HS-27A (cell line): Measurements from ENCODE around the gene ASCL2.
"Not testable (repeated sequence)": the region's sequence is repeated elsewhere in the genome, so short reads cannot be mapped to it uniquely, and the experiment has no call there.

Experiments used
- DNase-seq: peaks from one replicate; pipeline ENCODE4 v3.0.0-alpha.2; 2012; ENCODE audit warnings: low read depth, missing footprints

The ASCL2 gene

DNA sequence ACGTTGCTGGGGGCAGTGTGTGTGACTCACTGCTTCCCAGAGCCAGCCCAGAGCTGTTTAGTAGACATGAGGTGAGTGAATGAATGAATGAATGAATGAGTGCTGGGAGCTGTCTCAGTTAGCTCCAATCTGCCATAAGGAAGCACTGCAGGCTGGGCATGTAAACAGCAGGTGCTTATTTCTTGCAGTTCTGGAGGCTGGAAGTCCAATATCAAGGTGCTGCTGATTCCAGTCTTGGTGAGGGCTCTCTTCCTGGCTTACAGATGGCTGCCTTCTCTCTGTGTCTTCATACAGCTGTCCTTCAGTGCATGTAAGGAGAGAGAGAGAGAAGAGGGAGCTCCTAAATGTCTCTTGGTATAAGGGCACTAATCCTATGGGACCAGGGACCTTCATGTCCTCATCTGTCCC lies 27.2 kb upstream of the ASCL2 start:
- DNase-seq = no peak

DNA sequence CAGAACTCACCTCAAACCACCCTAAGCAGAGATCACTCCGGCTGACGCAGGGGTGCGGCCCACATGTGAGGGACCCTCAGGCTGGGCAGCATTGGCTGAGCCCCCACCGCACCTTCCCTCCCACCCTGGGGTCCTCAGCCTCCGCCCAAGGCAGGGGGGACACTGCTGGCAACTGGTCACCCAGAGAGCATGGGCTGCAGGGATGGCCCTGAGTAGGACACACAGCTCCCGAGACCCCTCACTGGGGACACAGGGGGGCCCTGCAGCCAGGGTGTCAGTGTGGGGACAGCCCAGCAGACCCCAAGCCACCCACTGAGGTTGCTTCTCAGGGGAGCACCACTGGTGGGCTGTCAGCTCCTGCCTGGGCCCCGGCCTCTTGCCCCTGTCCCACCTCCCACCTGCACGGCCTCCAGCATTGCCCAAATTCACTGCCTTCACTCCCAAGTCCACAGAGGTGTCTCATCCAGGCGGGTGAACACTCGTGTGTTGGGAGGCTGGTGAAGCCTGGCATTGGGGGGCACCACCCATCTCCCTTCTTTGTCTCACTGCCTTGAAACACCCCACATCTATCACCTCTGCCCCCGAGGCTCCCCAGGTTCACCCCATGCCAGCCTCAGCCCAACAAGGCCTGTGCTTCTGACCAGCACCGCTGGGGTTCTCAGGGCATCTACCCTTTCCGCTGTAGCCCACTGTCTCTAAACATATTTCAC lies 26.7 kb upstream of the ASCL2 start:
- DNase-seq = no peak

DNA sequence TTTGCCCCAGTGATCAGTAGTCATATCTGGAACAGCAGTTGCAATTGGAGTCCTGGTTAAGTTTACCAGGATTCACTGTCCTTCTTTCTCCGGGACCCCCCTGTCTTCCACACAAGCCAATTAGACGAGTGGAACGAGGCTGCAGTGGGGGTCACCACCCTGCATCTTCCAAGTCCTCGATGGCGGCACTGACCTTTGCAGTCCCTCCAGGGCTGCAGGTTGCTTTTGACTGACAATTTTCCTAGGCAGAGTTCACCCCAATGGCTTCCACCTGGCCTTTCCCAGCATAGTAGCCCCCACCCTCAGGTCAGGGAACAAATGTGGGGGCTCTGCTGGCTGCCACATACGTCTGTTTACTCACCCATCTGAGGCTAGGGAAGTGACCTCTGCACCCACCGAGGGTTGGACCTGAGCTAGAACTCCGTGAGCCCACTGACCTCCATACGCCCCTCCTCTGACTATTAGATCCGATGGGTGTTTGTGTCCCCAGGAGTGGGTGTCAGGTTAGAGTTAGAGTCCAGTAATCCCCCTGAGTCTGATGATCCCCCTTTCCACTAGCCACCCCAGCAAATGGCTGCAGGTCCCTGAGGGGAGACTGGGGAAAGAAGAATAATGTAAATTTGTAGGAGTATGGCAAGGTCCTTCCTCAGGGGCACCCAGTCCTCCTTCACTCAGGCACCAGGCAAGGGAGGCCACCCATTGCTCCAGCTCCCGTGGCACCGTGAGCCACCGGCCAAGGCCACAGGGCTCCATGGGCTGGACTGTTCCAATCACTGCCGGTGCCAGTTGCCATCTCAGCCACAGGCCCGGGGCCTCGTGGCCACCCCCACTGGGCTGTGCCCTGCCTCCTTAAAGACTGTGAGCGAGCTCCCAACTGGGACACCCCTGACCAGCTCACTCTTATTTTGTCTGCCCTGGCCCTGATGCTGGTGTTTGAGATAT lies 25.9 kb upstream of the ASCL2 start:
- no peak for DNase-seq

DNA sequence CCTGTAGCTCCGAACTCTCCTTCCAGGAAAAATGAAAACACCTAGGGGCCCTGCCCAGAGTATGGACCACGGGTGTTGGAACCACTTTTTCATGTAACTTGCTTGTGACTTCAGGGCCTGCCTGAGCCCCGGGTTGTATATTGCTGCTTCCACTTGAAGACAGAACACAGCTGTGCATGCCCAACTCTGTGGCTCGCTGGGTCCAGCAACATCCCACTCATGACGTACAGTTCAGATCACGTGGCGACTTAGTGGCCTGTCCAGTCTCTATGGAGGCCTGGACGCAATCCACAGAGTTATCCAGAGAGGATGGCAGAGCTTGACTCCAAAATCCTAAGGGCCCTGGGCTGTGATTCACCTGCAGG lies 24.5 kb upstream of the ASCL2 start:
- no peak for DNase-seq

DNA sequence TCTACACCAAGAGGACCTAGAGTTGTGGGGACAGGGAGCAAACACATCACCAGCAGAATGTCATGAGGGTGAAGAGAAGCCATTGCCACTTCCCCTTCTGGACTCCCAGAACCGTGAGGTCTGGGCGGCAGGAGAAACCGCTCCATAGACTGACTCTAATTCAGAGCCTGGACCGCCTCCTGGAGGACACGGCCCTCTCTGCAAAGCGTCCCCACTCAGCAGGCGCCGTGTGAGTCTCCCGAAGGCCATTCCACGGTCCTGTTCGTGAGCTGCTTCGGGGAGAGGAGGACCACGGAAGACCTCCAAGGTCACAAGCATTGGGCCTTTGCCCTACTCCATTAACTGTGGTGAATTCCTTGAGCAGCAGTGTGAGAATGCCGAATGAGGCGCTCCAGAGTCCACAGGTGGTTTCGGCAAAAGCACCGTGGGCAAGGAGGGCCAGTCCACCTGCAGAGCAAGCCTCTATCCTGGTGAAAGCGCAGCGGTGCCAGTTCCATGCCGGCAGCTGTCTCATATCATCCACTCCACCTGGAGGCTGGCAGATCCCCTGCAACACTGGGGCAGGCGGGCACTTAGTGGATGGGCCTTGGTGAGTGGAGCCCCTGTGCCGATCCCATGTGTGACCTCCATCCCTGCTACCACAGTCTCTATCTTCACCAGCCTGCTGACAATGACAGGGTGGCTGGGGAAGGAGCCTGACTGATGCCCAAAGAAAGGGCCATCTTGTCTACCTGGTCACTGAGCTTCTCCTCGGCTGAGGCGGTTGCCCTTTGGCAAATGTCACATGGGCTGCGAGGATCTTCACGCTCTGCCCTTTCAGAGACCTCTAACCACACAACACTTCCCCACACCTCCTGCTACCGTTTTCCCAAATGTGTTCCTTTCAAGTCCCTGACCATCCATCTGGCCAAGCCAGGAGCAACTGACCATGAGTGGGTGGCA lies 23.9 kb upstream of the ASCL2 start:
- DNase-seq = no peak

DNA sequence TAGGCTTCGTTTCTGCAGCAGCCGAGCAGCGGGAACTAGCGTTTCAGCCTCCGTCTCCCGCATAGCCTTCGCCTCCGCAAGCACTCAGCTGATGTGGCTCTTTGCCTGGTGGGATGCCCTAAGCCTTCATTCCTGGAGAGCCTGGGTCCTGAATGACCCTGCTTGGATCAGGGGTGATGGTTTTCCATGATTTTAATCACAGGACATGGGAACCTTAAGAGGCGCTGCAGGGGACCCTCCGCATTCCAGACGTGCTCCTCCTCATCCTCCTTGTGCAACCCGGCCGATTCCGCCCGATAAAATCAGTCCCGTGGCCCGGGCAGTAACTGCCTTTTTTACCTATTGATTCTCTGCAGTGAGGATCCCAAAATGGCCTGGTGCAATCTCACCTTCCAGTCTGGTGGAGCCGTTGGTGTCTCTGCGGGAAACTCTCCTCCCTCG lies 23.2 kb upstream of the ASCL2 start:
- DNase-seq = no peak

DNA sequence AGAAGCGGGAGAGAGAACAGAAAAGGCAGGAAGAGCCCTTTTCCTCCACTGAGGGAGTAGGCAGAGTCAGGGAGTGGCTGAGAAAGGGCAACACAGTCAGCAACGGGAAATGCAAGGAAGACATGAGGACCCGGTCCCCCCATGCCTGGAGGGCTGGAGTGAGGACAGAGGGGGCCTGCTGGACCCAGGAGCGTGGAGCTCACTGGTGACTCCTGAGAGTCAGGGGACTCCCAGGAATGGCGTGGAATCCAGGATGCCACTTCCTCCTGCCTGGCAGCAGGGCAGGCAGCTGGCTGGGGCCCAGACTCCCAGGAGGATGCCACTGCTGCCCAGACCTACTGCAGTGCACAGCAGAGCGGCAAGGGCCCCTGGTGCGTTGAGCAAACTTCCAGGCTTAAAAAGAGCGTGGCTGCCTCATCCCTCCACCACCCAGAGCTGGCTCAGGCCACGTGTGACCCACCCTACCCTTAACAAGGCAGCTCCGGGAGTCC lies 20.0 kb upstream of the ASCL2 start:
- no peak for DNase-seq

DNA sequence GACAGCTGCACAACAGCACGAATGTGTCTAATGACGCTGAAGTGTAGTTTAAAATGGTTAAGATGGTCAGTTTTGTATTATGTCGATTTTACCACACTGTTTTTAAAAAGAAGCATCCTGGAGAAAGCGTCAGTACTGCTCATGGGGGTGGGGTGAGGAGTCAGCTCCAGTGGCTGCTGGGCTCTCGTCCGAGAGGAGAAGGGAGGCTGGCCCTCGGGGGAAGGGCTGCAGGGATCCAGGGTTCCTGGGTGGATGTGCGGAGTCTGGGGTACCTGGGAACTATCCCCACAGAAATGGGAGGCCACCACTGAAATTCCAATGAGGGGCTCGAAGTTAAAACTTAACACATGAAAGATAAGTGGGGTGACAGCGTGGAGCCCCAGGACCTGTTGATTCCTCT lies 19.5 kb upstream of the ASCL2 start:
- no peak for DNase-seq

DNA sequence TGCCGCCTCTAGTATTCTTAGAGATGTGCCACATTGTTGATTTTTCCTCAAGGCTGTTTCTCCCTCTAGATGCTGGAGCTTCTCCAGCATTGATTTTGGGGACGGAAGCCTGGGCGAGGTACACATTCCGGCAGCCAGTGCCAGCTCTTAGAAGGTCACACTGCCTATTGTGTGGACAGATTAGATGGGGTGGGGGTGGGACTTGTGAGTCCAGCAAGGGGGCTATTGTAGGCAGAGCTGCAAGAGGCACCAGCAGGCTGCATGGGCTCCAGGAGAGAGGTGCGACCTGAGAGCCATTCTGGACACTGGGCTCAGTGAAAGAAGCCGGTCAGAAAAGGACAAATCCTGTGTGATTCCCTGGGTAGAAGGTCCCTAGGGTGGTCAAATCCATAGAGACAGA lies 19.0 kb upstream of the ASCL2 start:
- DNase-seq = no peak

DNA sequence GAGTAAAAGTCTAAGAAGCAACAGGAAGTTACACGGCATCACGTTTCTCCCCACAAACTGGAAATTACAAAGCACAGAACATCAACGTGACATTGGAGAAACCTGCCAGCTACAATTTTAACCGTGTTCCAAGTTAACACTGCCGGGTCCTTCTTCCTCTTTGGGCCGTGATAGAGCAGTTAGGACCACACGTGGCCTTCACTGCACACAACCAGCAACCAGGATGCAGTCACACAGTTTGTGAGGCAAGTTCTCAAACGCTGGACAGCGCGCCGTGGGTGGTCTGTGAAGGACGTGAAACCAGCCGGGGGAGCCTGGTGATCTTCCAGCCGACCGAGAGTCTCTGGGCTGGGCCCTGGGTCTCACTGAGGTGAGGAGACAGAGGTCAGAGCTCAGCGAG lies 16.7 kb upstream of the ASCL2 start:
- no peak for DNase-seq

DNA sequence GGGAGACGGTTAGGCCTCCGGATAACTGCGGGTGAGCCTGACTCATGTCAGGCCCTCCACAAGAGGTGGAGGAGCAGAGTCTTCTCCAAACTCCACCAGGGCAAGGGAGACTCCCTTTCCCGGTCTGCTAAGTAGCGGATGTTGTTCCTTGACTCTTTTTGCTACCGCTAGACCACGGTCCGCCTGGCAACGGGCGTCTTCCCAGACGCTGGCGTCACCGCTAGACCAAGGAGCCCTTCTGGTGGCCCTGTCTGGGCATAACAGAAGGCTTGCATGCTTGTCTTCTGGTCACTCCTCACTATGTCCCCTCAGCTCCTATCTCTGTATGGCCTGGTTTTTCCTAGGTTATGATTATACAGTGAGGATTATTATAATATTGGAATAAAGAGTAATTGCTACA lies 16.0 kb upstream of the ASCL2 start:
- not testable (repeated sequence) for DNase-seq

DNA sequence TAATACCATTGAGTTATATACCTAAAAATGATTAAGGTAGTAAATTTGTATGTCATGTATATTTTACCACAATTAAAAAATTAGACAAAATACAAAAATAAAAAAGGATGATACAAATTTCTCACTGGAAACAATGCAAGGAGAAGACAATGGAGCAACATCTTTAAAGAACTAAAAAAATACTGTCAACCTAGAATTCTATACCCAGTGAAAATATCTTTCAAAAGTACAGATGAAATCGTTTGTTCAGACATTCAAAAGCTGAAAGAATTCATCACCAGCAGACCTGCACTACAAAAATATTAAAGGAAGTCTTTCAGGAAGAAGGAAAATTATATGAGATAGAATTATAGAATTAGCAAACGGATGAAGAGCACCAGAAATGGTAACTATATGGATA lies 9.8 kb upstream of the ASCL2 start:
- no peak for DNase-seq

DNA sequence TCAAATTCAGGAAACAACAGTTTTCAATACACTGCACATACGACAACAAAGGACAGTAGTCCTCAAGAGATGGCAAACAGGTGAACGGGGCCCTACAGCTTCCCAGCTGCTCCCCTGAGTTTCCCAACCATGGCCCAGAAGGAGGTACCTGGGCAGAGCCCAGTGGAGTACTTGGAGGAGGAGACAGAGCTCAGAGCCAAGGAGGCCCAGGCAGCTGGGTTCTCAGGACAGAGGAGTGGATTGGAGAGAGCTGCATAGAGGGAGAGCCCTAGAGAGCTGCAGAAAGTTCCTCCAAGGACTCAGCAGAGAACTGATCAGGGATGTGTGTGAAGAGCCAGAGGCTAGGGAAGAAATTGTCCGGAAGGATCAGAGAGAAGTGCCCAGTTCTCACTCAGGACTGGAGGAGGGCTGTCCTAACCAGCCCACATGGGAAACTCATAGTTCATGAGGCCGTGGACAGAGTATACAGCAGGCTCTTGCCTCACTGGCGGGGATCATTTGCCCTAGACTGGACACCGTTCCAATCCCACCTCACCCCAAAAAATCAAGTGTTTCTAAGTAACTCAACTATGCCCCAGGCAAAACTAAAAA lies 7.6 kb upstream of the ASCL2 start:
- DNase-seq = no peak

DNA sequence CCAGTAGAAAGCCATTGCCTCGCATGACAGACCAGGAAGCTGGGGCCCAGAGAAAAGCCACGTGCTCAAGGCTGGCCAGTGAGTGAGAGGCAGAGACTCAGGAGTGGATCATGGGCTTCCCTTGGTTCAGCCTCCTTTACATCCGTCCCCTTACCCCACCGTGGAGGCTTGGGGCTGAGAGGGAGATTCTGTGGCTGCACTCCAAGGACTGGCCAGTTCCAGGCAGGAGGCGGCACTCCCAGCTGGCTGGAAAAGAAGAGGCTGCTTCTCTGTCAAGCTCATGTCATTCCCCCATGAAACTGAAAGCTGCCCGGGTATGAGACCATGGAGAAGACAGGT lies 6.6 kb upstream of the ASCL2 start:
- DNase-seq = no peak

DNA sequence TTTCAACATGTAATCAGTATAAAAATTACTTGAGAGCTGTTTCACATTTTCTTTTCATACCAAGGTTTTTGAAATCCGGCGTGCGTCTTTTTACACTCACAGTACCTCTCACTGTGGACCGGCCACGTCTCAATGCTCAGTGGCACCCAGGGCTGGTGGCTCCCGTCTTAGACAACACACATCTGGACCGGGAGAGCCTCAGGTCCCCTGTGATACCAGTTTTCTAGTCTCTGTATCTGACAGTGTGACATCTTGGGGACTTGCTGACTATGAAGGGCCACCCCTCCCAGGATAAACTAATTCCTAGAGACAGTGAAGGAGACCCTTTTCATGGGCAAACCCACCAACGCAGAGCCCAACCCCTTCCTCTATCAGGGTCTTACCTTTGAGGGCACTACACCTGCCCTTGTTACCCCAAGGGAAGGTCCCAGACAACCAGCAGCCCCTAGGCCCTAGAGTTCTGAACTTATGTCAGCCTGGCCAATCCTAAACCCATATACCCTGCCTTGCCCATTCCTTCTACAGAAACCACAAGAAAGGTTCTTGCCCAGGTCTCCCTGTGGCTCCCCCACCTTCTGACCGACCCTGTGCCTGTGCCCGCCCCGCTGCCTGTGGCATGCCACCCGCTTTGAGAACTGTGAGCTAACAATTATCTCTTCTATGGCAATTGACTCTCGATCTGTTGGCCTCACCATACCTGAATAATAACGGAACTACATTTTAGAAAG lies 6.1 kb upstream of the ASCL2 start:
- DNase-seq = no peak

DNA sequence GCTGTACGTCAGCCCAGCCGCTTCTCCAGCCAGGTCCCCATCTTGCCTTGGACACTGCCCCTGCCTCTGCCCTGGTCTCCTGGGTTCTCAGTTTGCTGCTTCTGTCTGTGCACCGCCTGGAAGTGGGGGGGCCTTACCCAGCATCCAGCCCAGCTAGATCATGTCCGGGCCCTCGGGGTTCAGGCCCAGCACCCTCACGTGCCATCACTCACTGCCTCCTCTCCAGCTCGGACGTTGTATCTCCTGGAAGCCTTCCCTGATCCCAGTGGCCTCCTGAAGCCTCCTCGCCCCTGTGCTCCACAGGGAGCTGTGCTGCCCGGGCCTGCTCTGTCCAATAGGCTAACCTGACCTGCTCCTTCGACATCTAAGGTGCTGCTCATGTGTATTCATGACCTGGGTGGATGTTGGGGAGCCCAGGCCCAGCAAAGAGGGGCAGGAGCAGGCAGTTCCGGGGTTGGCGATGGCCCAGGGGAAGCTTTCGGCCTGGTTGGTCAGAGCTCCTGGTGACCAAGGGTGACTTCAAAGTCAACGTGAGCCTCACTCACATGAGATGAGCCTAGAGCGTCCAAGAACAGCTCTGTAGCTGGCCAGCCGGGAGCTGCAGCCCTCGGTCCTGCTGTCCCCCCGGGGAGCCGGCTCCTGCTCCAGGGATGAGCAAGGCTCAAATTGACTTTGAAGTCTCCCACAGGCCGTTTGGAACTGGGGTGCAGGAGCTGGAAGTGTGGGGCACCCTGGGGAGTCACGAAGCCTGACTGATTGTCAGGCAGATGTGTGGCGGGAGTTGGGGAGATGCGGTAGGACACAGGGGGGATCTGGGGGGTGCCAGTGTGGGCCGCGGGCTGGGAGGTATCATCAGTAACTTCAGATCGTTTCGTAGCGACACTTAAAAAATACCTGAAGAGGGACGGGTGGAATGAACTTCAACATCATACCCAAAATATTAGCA lies 5.2 kb upstream of the ASCL2 start:
- DNase-seq = no peak

DNA sequence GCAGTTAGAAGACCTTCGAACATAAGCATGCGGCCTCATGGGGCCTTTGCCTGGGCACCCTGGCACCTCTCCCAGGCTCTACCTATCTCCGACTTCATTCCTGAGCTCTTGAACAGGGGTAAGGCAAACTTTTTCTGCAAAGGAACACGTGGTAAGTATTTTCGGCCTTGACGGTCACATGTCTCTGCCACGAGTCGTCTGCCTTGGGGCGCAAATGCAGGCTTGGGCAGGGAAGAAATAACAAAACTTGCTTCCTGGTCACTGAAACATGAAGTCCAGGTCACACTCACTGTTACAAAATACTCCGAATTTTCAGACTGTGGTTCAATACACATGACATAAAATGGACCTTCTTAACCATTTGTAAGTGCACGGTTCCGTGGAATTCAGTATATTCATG lies 3.4 kb upstream of the ASCL2 start:
- DNase-seq = no peak

DNA sequence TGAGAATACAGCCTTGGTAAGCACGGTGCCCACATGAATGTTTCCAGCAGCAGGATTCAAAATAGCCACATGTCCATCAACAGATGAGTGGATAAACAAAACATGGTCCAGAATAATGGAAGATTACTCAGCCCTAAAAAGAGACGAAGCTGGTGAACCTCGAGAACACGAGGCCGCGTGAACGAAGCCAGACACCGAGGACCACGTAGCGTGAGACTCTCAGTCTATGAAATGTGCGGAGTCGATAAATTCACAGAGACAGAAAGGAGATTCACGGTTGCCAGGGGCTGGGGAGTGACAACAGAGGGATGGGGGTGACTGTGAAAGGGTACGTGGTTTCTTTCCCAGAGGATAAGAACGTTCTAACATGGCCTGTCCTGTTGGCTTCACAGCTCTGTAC lies 2.9 kb upstream of the ASCL2 start:
- DNase-seq = no peak

DNA sequence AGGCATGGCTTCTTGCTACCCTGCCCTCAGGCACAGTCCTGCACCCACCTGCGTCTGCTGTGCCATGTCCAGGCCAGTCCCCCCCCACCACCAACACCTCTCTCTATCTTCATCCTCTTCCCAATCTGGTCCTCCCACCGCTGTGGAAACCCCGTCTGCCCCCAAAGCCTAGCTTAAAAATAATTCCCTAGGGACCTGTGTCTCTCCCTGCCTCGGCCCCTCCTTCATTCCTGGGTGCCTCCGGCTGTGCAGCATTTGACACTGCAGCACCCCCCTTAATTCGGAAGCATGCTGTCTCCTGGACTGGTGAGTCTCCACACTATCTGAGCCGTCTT lies 2.5 kb upstream of the ASCL2 start:
- DNase-seq = no peak

DNA sequence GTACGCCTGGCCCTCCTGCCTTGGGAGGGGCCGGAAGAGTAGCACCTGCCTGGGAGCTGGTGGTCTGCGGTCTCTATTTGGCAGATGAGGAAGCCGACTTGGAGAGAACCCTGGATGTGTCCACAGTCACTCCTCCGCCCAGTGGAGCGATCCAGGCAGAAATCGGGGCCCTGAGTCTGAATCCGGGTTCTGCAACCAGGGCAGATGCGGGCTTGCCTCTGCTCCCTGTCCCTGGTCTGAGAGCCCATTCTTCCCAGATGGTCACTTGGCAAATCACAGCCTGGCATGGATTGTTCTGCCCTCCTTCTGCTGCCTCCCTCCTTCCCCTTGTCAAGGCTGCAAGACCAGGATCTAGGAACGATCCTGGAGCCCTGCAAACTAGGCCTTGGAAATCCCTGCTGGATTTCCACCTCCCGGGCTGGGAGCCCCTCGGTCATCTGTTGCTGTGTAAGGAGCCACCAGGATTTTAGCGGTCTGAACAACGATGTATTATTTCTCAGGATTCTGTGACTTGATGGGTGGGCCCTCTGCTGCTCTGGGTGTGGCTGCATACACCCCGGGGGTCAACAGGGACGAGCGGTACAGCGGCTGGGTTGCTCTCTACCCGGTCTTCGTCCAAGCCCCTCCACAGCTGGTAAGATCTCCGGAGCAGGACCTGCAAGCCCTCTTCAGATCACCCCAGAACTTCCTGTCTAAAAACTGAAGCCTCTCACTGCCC lies 2.0 kb upstream of the ASCL2 start:
- no peak for DNase-seq
